ENCODE results near the gene GMDS.

Gene GMDS

GRCh38 chr6:1591926-1592325 lies 653.5 kb downstream of the GMDS start:
- Histone ChIP-seq H3K27ac (no peak overlapping the region), H3K9me3 (no peaks in the 10 kb centered on the region), H3K4me1 (peaks cover 0 to 9% (median 2%) of the 10 kb centered on the region in 4 donors), H3K4me3 (no peak overlapping the region), H3K27me3 (peaks cover 0 to 9% of the 10 kb centered on the region in 2 donors), H3K36me3 (no peaks in the 10 kb centered on the region)
- TF ChIP-seq CTCF (IDR thresholded peaks at IDR 0.05) = no peak
- no peak for DNase-seq
- intact Hi-C loops (cut with DNase I; ENCODE audit: low total_unique reads) = no loop called here

GRCh38 chr6:1591243-1591642 lies 654.2 kb downstream of the GMDS start:
- intact Hi-C loops (cut with DNase I; ENCODE audit: low total_unique reads) = no loop called here
- H3K27ac ChIP-seq = no peak overlapping the region
- no peak for TF ChIP-seq CTCF (IDR thresholded peaks at IDR 0.05)
- no peaks in the 10 kb centered on the region for H3K36me3 ChIP-seq
- no peak overlapping the region for H3K4me3 ChIP-seq
- peaks cover 0 to 4% (median 2%) of the 10 kb centered on the region in 4 donors for H3K4me1 ChIP-seq
- no peaks in the 10 kb centered on the region for H3K9me3 ChIP-seq
- DNase-seq = peak in 1 of 2 donors; percentile 15
- H3K27me3 ChIP-seq = peaks cover 0 to 9% of the 10 kb centered on the region in 2 donors

DNA sequence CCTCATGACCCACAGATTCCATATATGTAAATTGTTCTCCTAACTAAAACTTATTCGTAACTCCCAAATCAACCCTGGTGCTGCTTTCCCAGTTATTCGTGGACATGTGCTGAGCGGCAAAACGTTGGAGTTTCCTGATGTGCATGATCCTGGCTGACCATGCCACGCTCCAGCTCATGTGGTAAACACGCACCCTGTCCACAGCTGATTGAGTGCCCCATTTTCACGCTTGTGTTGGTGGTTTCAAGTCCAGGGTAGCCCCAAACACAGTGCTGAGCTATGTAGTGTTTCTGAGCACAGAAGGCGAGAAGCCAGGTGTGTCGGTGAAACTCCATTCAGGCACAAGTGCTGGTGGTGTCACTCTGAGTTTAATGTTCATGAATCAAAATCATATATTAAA lies 654.8 kb downstream of the GMDS start:
- intact Hi-C loops (cut with DNase I; ENCODE audit: low total_unique reads) = no loop called here
- Histone ChIP-seq H3K27ac (no peak overlapping the region), H3K4me3 (no peak overlapping the region), H3K9me3 (no peaks in the 10 kb centered on the region), H3K36me3 (no peaks in the 10 kb centered on the region), H3K4me1 (no peaks in the 10 kb centered on the region), H3K27me3 (peaks cover 0 to 9% of the 10 kb centered on the region in 2 donors)
- peak in 1 of 2 donors; percentile 32 for DNase-seq
- no peak for TF ChIP-seq CTCF (IDR thresholded peaks at IDR 0.05)

- peaks cover 0 to 1% of the 10 kb centered on the region in 2 donors for H3K27me3 ChIP-seq
- intact Hi-C loops (cut with DNase I; ENCODE audit: low total_unique reads) = no loop called here
Measured at GRCh38 chr6:1589208-1589607, 656.2 kb downstream of the GMDS start.

GRCh38 chr6:1587977-1588376 lies 657.4 kb downstream of the GMDS start:
- Histone ChIP-seq H3K36me3 (no peaks in the 10 kb centered on the region), H3K27me3 (no peaks in the 10 kb centered on the region), H3K4me3 (no peak overlapping the region), H3K4me1 (no peaks in the 10 kb centered on the region), H3K27ac (no peak overlapping the region), H3K9me3 (no peaks in the 10 kb centered on the region)
- DNase-seq = no peak
- TF ChIP-seq CTCF (IDR thresholded peaks at IDR 0.05) = no peak
- intact Hi-C loops (cut with DNase I; ENCODE audit: low total_unique reads) = no loop called here

More at GRCh38 chr6:1589208-1589607, 656.2 kb downstream of the GMDS start:
- Histone ChIP-seq H3K9me3 (no peaks in the 10 kb centered on the region), H3K27ac (no peak overlapping the region), H3K4me3 (no peak overlapping the region), H3K4me1 (no peaks in the 10 kb centered on the region), H3K36me3 (no peaks in the 10 kb centered on the region)
- DNase-seq = no peak
- no peak for TF ChIP-seq CTCF (IDR thresholded peaks at IDR 0.05)

- H3K27ac ChIP-seq = no peak overlapping the region
- no peaks in the 10 kb centered on the region for H3K27me3 ChIP-seq
- no peaks in the 10 kb centered on the region for H3K36me3 ChIP-seq
- intact Hi-C loops (cut with DNase I; ENCODE audit: low total_unique reads) = no loop called here
- H3K4me3 ChIP-seq = no peak overlapping the region
- H3K4me1 ChIP-seq = no peaks in the 10 kb centered on the region
- TF ChIP-seq CTCF (IDR thresholded peaks at IDR 0.05) = no peak
- DNase-seq = peak in 1 of 2 donors; percentile 16
- no peaks in the 10 kb centered on the region for H3K9me3 ChIP-seq
Measured at GRCh38 chr6:1587546-1587945, 657.9 kb downstream of the GMDS start.

All from tibial artery (tissue), 4 donors.